Measurements from ENCODE around the gene ZBTB6. TPM values are rescaled to one million over a fixed set of nuclear protein-coding genes. Genes with fewer than 3 reads are reported as not detected.

The ZBTB6 gene
- total and polyA plus RNA-seq, 2 of the 8 experiments (the other 6 are each of a cell fraction or from before 2014, with no cell fraction given) = 2.0 to 10.0 TPM

DNA sequence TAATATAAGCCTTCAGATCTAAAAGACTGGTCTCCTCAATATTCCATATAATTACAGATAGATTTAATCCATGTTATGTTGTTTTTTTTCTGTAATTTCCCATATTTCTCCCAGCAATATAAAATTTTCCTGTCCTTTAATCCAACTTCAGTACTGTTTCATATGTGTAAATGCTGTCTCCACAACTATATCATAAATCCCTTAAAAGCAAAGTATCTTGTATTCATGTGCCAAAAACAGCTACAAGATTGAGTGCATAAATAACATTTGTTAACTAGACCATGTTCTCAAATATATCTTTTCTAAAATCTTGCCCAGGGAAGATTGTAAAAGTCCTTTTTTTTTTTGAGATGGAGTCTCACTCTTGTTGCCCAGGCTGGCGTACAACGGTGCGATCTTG is 49.7 kb downstream of the ZBTB6 start:
- H2BK5ac ChIP-seq (ENCODE audit: low read depth, low read length) = no peak overlapping the region
- no peak overlapping the region for H2BK15ac ChIP-seq (ENCODE audit: low read length)
- H4K20me1 ChIP-seq (replicated peaks in 1 of 2; ENCODE audit: control insufficient read depth in 1 of 2, insufficient read depth in 2 of 2, low read length in 2 of 2) = no peaks in the 10 kb centered on the region
- no peak overlapping the region for H3K4me2 ChIP-seq (ENCODE audit: insufficient read depth in 1 of 2, low read depth in 2 of 2, low read length in 2 of 2)
- no peaks in the 10 kb centered on the region for H3K4me1 ChIP-seq (replicated peaks in 1 of 4; ENCODE audit: control insufficient read depth in 3 of 4, insufficient read depth in 4 of 4, low read length in 3 of 4)
- no peak overlapping the region for H3K27ac ChIP-seq (ENCODE audit: low read depth, low read length)
- DNase-seq (ENCODE audit: low read depth in 1 of 2, low spot score in 2 of 2) = no peak
- FAIRE-seq = no peak
- no peaks in the 10 kb centered on the region; a peak in 1 of 4 replicates for H3K9me3 ChIP-seq (ENCODE audit: insufficient read depth in 2 of 2, low read depth in 1 of 2, low read length in 1 of 2)
- no peaks in the 10 kb centered on the region for H3K27me3 ChIP-seq (replicated peaks in 1 of 4; ENCODE audit: control insufficient read depth in 3 of 4, extremely low read depth in 1 of 4, insufficient read depth in 3 of 4, low read length in 3 of 4)
- H3K79me1 ChIP-seq (ENCODE audit: low read depth, low read length) = no peaks in the 10 kb centered on the region
- no peak overlapping the region for H3K56ac ChIP-seq (replicated peaks; ENCODE audit: insufficient read length, low read depth, low read length)
- no peak overlapping the region for H4K5ac ChIP-seq (ENCODE audit: insufficient read length, low read depth, low read length)
- CTCF ChIA-PET (ENCODE audit: partially characterized antibody) = no interaction called here
- TF ChIP-seq RNF2 (IDR thresholded peaks at IDR 0.05; ENCODE audit: borderline replicate concordance, low read depth, low read length, missing control alignments, poor library complexity, severe bottlenecking) = no peak
- H4K8ac ChIP-seq (ENCODE audit: extremely low read depth, insufficient read depth, low read length) = no peak overlapping the region
- H4K91ac ChIP-seq (replicated peaks; ENCODE audit: insufficient read length, low read length) = no peak overlapping the region
- no peak overlapping the region for H2BK20ac ChIP-seq (ENCODE audit: low read length)
- H2BK12ac ChIP-seq (ENCODE audit: low read depth, low read length) = no peak overlapping the region
- no peak overlapping the region for H3K23ac ChIP-seq (ENCODE audit: insufficient read length)
- H2AFZ ChIP-seq (ENCODE audit: low read length) = no peak overlapping the region
- no peak overlapping the region for H2BK120ac ChIP-seq (replicated peaks; ENCODE audit: low read depth, low read length)
- no peaks in the 10 kb centered on the region for H3K23me2 ChIP-seq (ENCODE audit: low read depth, low read length)
- no peaks in the 10 kb centered on the region for H3K79me2 ChIP-seq (ENCODE audit: control insufficient read depth in 1 of 2, insufficient read depth in 2 of 2, low read length in 2 of 2)
- no peak overlapping the region for H3K4ac ChIP-seq (replicated peaks; ENCODE audit: insufficient read length, low read depth, low read length)
- no peak overlapping the region for H3K9ac ChIP-seq (replicated peaks in 1 of 4; ENCODE audit: extremely low read depth in 1 of 4, low read depth in 3 of 4, low read length in 3 of 4)
- POLR2A ChIA-PET (ENCODE audit: partially characterized antibody) = interaction anchor here (0.6 to 0.9 kb wide), 2 partner anchors 15 to 76 kb away, joined by 3 to 4 read pairs; no protein-coding TSS in a partner anchor
- no peak overlapping the region for H3K4me3 ChIP-seq (ENCODE audit: extremely low read depth in 1 of 4, insufficient read depth in 2 of 4, low read depth in 3 of 4, low read length in 4 of 4)
- no peak overlapping the region for H2AK5ac ChIP-seq (ENCODE audit: low read depth, low read length)
- no peak overlapping the region for H3K18ac ChIP-seq (ENCODE audit: extremely low read depth, low read length)
- no peak overlapping the region for H3K14ac ChIP-seq (ENCODE audit: insufficient read length)
- 94% methylated on average over 3 of the region's 3 CpGs; no CpG with 5 or more reads in 1 of the 2 experiments for WGBS, 2 experiments (ENCODE audit: extremely low coverage in 1 of 2, insufficient coverage in 1 of 2, insufficient read length in 1 of 2, insufficient replicate concordance in 2 of 2, low coverage in 1 of 2, low lambda C conversion rate in 2 of 2, missing lambda C conversion rate in 1 of 2)
- peaks cover 10 to 47% (median 19%) of the 10 kb centered on the region in 4 experiments for H3K36me3 ChIP-seq (ENCODE audit: control insufficient read depth in 2 of 4, insufficient read depth in 4 of 4, low read length in 3 of 4)

Measured in H1 (cell line).